Nephron (organoid): ENCODE results near the gene ABCC3.

ENCODE experiments used
- H3K27ac Mint-ChIP-seq, 3 experiments: 2 replicates each; pipeline ENCODE4 v1.8.0; 2020; ENCODE audit warnings: mixed read lengths in 3 of 3, mild to moderate bottlenecking in 2 of 3, moderate library complexity in 1 of 3
- H3K27me3 Mint-ChIP-seq: 2 replicates; pipeline ENCODE4 v1.8.0; 2021; ENCODE audit warnings: low read depth, mild to moderate bottlenecking, moderate library complexity, mixed read lengths
- H3K36me3 Mint-ChIP-seq: 2 replicates; pipeline ENCODE4 v1.8.0; 2020; ENCODE audit warnings: low read depth, mixed read lengths
- H3K4me1 Mint-ChIP-seq: 2 replicates; pipeline ENCODE4 v1.8.0; 2020; ENCODE audit warnings: mixed read lengths
- H3K4me3 Mint-ChIP-seq, 3 experiments: 2 replicates each; pipeline ENCODE4 v1.8.0; 2020; ENCODE audit warnings: mild to moderate bottlenecking in 3 of 3, mixed read lengths in 3 of 3, moderate library complexity in 2 of 3
- H3K9me3 Mint-ChIP-seq: 2 replicates; pipeline ENCODE4 v1.8.0; 2020; ENCODE audit warnings: mixed read lengths
- TF ChIP-seq, protein P1 (sequence below), 3 experiments: fragments of 200-600 bp; sonication (generic); IDR thresholded peaks; one replicate each; pipeline ENCODE4 v1.5.0; 2021; ENCODE audit warnings: antibody characterized with exemption in 3 of 3; ENCODE audit not compliant: unreplicated experiment in 3 of 3

ABCC3 gene

DNA sequence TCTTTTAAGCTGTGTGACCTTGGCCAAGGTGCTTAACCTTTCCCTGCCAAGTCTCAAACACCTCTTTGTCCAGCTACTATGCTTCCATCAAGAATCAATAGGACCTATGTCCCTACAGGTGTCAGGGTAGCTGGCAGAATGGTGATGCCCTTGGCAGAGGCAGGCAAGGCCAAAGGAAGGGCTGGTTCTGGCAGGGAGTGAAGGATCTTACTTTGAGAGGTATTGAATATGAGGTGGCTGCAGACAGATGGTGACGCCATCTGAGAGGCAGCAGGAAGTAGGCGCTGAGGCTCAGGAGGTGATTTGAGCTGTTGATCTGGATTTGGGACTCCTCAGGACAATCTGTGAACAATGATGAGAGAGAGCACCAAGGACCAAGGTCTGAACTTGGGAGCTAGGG is 12.5 kb downstream of the ABCC3 start:
- H3K27ac Mint-ChIP-seq: no peak overlapping the region
- TF ChIP-seq, protein P1, sequence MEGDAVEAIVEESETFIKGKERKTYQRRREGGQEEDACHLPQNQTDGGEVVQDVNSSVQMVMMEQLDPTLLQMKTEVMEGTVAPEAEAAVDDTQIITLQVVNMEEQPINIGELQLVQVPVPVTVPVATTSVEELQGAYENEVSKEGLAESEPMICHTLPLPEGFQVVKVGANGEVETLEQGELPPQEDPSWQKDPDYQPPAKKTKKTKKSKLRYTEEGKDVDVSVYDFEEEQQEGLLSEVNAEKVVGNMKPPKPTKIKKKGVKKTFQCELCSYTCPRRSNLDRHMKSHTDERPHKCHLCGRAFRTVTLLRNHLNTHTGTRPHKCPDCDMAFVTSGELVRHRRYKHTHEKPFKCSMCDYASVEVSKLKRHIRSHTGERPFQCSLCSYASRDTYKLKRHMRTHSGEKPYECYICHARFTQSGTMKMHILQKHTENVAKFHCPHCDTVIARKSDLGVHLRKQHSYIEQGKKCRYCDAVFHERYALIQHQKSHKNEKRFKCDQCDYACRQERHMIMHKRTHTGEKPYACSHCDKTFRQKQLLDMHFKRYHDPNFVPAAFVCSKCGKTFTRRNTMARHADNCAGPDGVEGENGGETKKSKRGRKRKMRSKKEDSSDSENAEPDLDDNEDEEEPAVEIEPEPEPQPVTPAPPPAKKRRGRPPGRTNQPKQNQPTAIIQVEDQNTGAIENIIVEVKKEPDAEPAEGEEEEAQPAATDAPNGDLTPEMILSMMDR (IDR thresholded peaks at IDR 0.05; ENCODE audit: unreplicated experiment in 3 of 3): no peak

DNA sequence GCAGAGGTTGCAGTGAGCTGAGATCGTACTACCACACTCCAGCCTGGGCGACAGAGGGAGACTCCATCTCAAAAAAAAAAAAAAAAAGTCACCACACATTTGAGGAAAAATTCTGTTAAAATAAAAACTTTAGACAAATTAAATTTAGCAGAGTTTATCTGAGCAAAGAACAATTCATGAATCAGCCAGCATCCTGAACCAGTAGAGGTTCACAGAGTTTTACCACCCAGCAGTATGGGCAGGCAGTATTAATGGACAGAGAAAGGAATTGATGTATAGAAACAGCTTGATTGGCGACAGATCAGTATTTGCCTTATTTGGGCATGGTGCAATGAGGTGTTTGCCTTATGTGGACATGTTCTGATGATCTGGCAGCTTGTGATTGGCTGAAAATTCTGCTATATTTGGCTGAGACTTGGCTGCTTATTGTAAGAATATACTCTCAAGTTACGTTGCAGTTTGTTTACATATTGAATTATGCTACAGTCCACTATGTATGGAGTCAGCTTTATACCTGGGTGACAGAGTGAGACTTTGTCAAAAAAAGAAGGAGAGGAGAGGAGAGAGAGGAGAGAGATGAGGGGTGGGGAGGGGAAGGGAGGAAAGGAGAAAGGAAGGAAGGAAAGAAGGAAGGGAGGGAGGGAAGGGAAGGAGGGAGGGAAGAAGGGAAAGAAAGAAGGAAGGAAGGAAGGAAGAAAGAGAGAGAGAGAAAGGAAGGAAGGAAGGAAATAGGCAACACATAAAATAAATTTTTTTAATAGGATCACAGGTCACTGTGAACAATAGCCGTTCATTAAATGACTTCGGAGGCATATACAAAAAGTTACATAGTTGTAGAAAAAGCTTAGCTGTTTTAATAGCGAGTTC is 14.6 kb downstream of the ABCC3 start:
- H3K27ac Mint-ChIP-seq: no peak overlapping the region
- H3K27me3 Mint-ChIP-seq: no peaks in the 10 kb centered on the region
- H3K36me3 Mint-ChIP-seq: no peaks in the 10 kb centered on the region
- H3K9me3 Mint-ChIP-seq: peaks cover 11% of the 10 kb centered on the region
- no peaks in the 10 kb centered on the region for H3K4me1 Mint-ChIP-seq
- no peak overlapping the region for H3K4me3 Mint-ChIP-seq
- TF ChIP-seq, protein P1 (IDR thresholded peaks at IDR 0.05; ENCODE audit: unreplicated experiment in 3 of 3): no peak

More for the DNA sequence above, 12.5 kb downstream of the ABCC3 start:
- Mint-ChIP-seq H3K4me1 (no peaks in the 10 kb centered on the region), H3K27me3 (peaks cover 3% of the 10 kb centered on the region), H3K4me3 (no peak overlapping the region), H3K9me3 (peaks cover 9% of the 10 kb centered on the region), H3K36me3 (no peaks in the 10 kb centered on the region)

DNA sequence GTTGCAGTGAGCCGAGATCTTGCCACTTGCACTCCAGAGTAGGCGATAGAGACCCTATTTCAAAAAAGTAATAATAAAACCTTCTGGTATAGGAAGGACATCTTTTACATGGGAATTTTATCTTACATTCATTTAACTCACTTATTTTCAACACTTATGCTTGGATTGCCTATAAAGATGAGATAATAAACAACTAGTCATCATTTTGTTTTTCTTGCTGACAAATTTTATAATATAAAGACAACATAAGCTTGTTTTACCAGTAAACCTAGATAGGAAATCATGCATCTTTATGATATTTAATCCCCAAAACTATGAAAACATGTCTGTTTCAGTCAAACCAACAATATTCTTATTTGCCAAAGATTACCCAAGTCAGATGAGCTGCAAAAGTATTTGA is 17.0 kb downstream of the ABCC3 start:
- TF ChIP-seq, protein P1 (IDR thresholded peaks at IDR 0.05; ENCODE audit: unreplicated experiment in 3 of 3): no peak
- Mint-ChIP-seq H3K4me1 (no peaks in the 10 kb centered on the region), H3K27me3 (no peaks in the 10 kb centered on the region), H3K4me3 (no peak overlapping the region), H3K27ac (no peak overlapping the region), H3K9me3 (peaks cover 11% of the 10 kb centered on the region), H3K36me3 (no peaks in the 10 kb centered on the region)

DNA sequence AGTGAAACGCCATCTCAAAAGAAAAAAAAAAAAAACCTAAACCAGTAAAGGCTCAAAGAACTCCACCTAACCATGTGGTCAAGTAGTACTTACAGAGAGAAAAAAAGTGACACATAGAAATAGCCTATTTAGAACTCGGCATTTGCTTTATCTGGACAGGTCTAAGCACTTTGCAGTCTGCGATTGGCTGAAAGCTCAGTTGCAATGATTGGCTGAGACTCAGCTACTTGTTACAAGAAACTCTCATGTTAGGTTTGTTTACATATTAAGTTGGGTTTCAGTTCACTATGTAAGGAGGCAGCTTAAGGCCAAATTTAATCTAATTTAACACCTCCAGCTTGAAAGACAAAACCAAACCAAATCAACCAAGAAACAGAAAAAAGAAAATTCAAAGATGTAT is 19.1 kb downstream of the ABCC3 start:
- TF ChIP-seq, protein P1 (IDR thresholded peaks at IDR 0.05; ENCODE audit: unreplicated experiment in 3 of 3): no peak
- no peak overlapping the region for H3K27ac Mint-ChIP-seq
- H3K4me3 Mint-ChIP-seq: no peak overlapping the region
- H3K9me3 Mint-ChIP-seq: peaks cover 8% of the 10 kb centered on the region
- no peaks in the 10 kb centered on the region for H3K36me3 Mint-ChIP-seq
- peaks cover 3% of the 10 kb centered on the region for H3K27me3 Mint-ChIP-seq
- H3K4me1 Mint-ChIP-seq: no peaks in the 10 kb centered on the region

DNA sequence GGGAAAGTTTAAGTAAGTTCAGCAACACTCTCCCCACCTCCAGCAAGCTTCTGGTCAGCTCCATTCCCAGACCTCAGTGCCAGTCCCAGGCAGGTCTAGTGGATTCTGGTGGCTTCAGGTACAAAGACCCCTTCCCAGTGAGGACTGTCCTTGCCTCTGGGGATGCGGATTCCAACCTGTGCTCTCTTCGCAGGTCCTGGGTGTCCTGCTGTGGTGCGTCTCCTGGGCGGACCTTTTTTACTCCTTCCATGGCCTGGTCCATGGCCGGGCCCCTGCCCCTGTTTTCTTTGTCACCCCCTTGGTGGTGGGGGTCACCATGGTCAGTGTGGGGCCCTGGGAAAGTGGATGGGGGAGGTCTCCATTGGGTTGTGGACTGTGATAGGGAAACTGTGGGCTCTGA is 21.8 kb downstream of the ABCC3 start:
- no peaks in the 10 kb centered on the region for H3K36me3 Mint-ChIP-seq
- no peak overlapping the region for H3K4me3 Mint-ChIP-seq
- peaks cover 8% of the 10 kb centered on the region for H3K9me3 Mint-ChIP-seq
- TF ChIP-seq, protein P1 (IDR thresholded peaks at IDR 0.05; ENCODE audit: unreplicated experiment in 3 of 3): no peak
- H3K4me1 Mint-ChIP-seq: peaks cover 14% of the 10 kb centered on the region
- no peak overlapping the region for H3K27ac Mint-ChIP-seq
- peaks cover 4% of the 10 kb centered on the region for H3K27me3 Mint-ChIP-seq

DNA sequence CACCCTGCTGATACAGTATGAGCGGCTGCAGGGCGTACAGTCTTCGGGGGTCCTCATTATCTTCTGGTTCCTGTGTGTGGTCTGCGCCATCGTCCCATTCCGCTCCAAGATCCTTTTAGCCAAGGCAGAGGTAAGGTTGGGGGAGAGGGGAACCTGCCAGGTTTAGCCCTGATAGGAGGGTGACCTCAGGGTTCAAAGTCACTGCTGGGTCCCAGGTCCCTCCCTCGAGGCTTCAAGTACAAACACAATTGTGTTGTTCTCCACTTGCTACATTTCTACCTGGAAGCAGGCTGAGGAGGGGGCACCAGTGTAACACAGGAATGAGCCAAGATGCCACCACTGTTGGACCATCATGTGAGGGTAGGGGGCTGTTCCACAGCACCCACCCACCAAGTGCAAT is 22.4 kb downstream of the ABCC3 start:
- no peaks in the 10 kb centered on the region for H3K36me3 Mint-ChIP-seq
- peaks cover 4% of the 10 kb centered on the region for H3K9me3 Mint-ChIP-seq
- no peak overlapping the region for H3K27ac Mint-ChIP-seq
- peaks cover 9% of the 10 kb centered on the region for H3K27me3 Mint-ChIP-seq
- H3K4me1 Mint-ChIP-seq: peaks cover 19% of the 10 kb centered on the region
- TF ChIP-seq, protein P1 (IDR thresholded peaks at IDR 0.05; ENCODE audit: unreplicated experiment in 3 of 3): no peak
- no peak overlapping the region for H3K4me3 Mint-ChIP-seq
